HepG2 (cell line): ENCODE results near the gene TOR1B. TPM values are rescaled to one million over a fixed set of nuclear protein-coding genes. Genes with fewer than 3 reads are reported as not detected.

Experiments used
- ATAC-seq: fragments of 200-7000 bp; cut with Tn5 transposase; 3 replicates; pipeline ENCODE4 v1.9.1; 2020; ENCODE audit warnings: mild to moderate bottlenecking, moderate library complexity
- BruUV-seq: library from RNA; stranded (reverse); fragments of 400-500 nt; replicated peaks from 2 replicates; lab custom pipeline; 2021; lab: Mats Ljungman, UMichigan
- CTCF ChIA-PET: fragments of 300-600 bp; formaldehyde crosslinking; extraction: SDS; loops from one replicate; lab custom pipeline; 2021; ENCODE audit warnings: low total read pairs, inconsistent platforms, low intra/inter-chr PET ratio; lab: Yijun Ruan, JAX
- POLR2A ChIA-PET: fragments of 350-600 bp; sonication (Branson Sonifier 250); formaldehyde crosslinking; loops from one replicate; lab custom pipeline; 2020; ENCODE audit warnings: antibody characterized with exemption, inconsistent platforms; lab: Yijun Ruan, JAX
- DNase-seq: peaks from one replicate; pipeline ENCODE4 v3.0.0-alpha.2; 2015; ENCODE audit warnings: low spot score
- FAIRE-seq: peaks from 3 replicates; lab custom pipeline; 2011; peaks lifted over from hg19 to GRCh38; lab: Jason Lieb, UNC
- H2AFZ ChIP-seq: one replicate; pipeline ENCODE4 v1.6.1; 2011; ENCODE audit warnings: low read length, inconsistent platforms
- H3K27ac ChIP-seq: fragments of 300-600 bp; 3 replicates; pipeline ENCODE4 v1.8.0; 2011; ENCODE audit warnings: mixed run types, mild to moderate bottlenecking, mixed read lengths, low read length, inconsistent platforms; ENCODE audit not compliant: insufficient read depth; ENCODE audit errors: extremely low read length
- H3K27me3 ChIP-seq, 2 experiments: fragments of 200-600 bp in 1 of 2; 2 replicates in 1 of 2; 3 replicates in 1 of 2; pipeline versions ENCODE4 v1.6.0 to v1.8.0; 2011; ENCODE audit warnings: low read length in 2 of 2, mild to moderate bottlenecking in 2 of 2, moderate library complexity in 2 of 2, inconsistent platforms in 1 of 2; ENCODE audit not compliant: insufficient read depth in 2 of 2, control insufficient read depth in 1 of 2
- H3K36me3 ChIP-seq, 2 experiments: fragments of 200-600 bp in 1 of 2; replicated peaks in 1 of 2; 2 replicates in 1 of 2; 3 replicates in 1 of 2; pipeline versions ENCODE4 v1.5.1 to v1.8.0; 2011; ENCODE audit warnings: low read length in 2 of 2, inconsistent platforms in 1 of 2; ENCODE audit not compliant: insufficient read depth in 2 of 2, control insufficient read depth in 1 of 2
- H3K4me1 ChIP-seq: 2 replicates; pipeline ENCODE4 v1.5.1; 2012; ENCODE audit warnings: low read length, inconsistent platforms; ENCODE audit not compliant: insufficient read depth
- H3K4me2 ChIP-seq: 2 replicates; pipeline ENCODE4 v1.6.0; 2011; ENCODE audit warnings: low read depth, low read length, inconsistent platforms
- H3K4me3 ChIP-seq, 3 experiments: fragments of 200-600 bp in 1 of 3; sonication (generic), shearing (Covaris generic) in 1 of 3; replicated peaks in 1 of 3; 2 replicates each; pipeline ENCODE4 v1.5.1; 2011 to 2016; ENCODE audit warnings: low read length in 3 of 3, inconsistent platforms in 2 of 3, low read depth in 2 of 3, mild to moderate bottlenecking in 2 of 3, control low read depth in 1 of 3, mixed read lengths in 1 of 3; ENCODE audit not compliant: insufficient read depth in 1 of 3
- H3K79me2 ChIP-seq: one replicate; pipeline ENCODE4 v1.6.1; 2011; ENCODE audit warnings: low read length, inconsistent platforms; ENCODE audit not compliant: insufficient read depth
- H3K9ac ChIP-seq: 2 replicates; pipeline ENCODE4 v1.6.0; 2011; ENCODE audit warnings: mild to moderate bottlenecking, low read depth, low read length, inconsistent platforms; ENCODE audit not compliant: insufficient read depth
- H3K9me3 ChIP-seq: 2 replicates; pipeline ENCODE4 v1.5.1; 2012; ENCODE audit warnings: mild to moderate bottlenecking, low read length
- H4K20me1 ChIP-seq: 2 replicates; pipeline ENCODE4 v1.6.0; 2011; ENCODE audit warnings: inconsistent platforms, mild to moderate bottlenecking, low read length, moderate library complexity; ENCODE audit not compliant: insufficient read depth
- ARHGAP35 ChIP-seq: sonication (generic); formaldehyde crosslinking; IDR thresholded peaks from 2 replicates; pipeline ENCODE4 v1.9.0; 2022; ENCODE audit warnings: mild to moderate bottlenecking, inconsistent platforms, moderate library complexity, missing genetic modification reagents, borderline replicate concordance
- CENPT ChIP-seq: sonication (generic); formaldehyde crosslinking; IDR thresholded peaks from 2 replicates; pipeline ENCODE4 v1.8.0; 2022; ENCODE audit warnings: low read depth, mild to moderate bottlenecking, moderate library complexity, missing genetic modification reagents
- MAFG ChIP-seq: sonication (generic); formaldehyde crosslinking; IDR thresholded peaks from 2 replicates; pipeline ENCODE4 v1.5.1; 2020; ENCODE audit warnings: mild to moderate bottlenecking, missing genetic modification reagents
- NCOA5 ChIP-seq: sonication (generic); formaldehyde crosslinking; IDR thresholded peaks from 2 replicates; pipeline ENCODE4 v1.4.0; 2020; ENCODE audit warnings: missing genetic modification reagents
- NKX3-1 ChIP-seq: sonication (generic); formaldehyde crosslinking; IDR thresholded peaks from 2 replicates; pipeline ENCODE4 v1.5.0; 2020; ENCODE audit warnings: missing genetic modification reagents
- POLR2AphosphoS2 ChIP-seq: IDR thresholded peaks from 2 replicates; pipeline ENCODE4 v1.6.1; 2011; ENCODE audit warnings: low read depth, low read length, improper control_type of control experiment
- PRMT3 ChIP-seq: sonication (generic); formaldehyde crosslinking; IDR thresholded peaks from 2 replicates; pipeline ENCODE4 v1.8.1; 2022; ENCODE audit warnings: low read depth, mild to moderate bottlenecking, moderate library complexity, missing genetic modification reagents, borderline replicate concordance
- SRSF9 ChIP-seq: fragments of 200-400 bp; formaldehyde crosslinking; IDR thresholded peaks from 2 replicates; pipeline ENCODE4 v1.6.1; 2018; ENCODE audit warnings: borderline replicate concordance, mild to moderate bottlenecking, low read depth, low read length; ENCODE audit not compliant: insufficient read depth, poor library complexity, severe bottlenecking
- STAG1 ChIP-seq: sonication (generic); formaldehyde crosslinking; IDR thresholded peaks from 2 replicates; pipeline ENCODE4 v1.4.0; 2020; ENCODE audit warnings: missing genetic modification reagents
- ZNF512B ChIP-seq: sonication (generic); formaldehyde crosslinking; IDR thresholded peaks from 2 replicates; pipeline ENCODE4 v1.5.1; 2020; ENCODE audit warnings: missing genetic modification reagents, mild to moderate bottlenecking, borderline replicate concordance
- ZNF563 ChIP-seq: sonication (generic); formaldehyde crosslinking; IDR thresholded peaks from 2 replicates; pipeline ENCODE4 v1.8.0; 2022; ENCODE audit warnings: mild to moderate bottlenecking, moderate library complexity, missing genetic modification reagents
- WGBS: methylation state at CpG from one replicate; pipeline ENCODE4 v1.1.6; 2017; ENCODE audit warnings: low lambda C conversion rate; 5-methylcytosine and 5-hydroxymethylcytosine counted together
- in situ Hi-C: cut with HindIII; loops from 2 replicates; pipeline ENCODE4 v1.10.0; 2017; ENCODE audit warnings: low pct_unique_long_range_greater_than_20kb; ENCODE audit not compliant: extremely low pct_ligation_motif_present
- intact Hi-C: fragments of 100-400 bp; cut with micrococcal nuclease; formaldehyde crosslinking; loops from one replicate; pipeline ENCODE4 v1.10.0; 2022; ENCODE audit not compliant: unreplicated experiment
- polyA plus RNA-seq, 8 experiments: library from polyadenylated mRNA; depleted of rRNA in 3 of 8; stranded (reverse) in 7 of 8; unstranded in 1 of 8; fragments of >200 nt; fragmentation: Illumina TruSeq in 4 of 8; extraction: Trizol in 4 of 8; gene quantifications; 2 replicates each; pipeline versions ENCODE4 v1.2.1 to v1.2.3, GENCODE V29; 2011 to 2016; ENCODE audit warnings: low read depth in 4 of 8, missing spikeins in 1 of 8, mixed read lengths in 1 of 8; ENCODE audit not compliant: insufficient read depth in 1 of 8
- total RNA-seq, 5 experiments: library from RNA; depleted of rRNA; stranded (reverse); fragments of >200 nt; fragmentation: Illumina TruSeq; extraction: Trizol; gene quantifications; 2 replicates each; pipeline ENCODE4 v1.2.3, GENCODE V29; 2016; ENCODE audit warnings: low read depth in 1 of 5
- TF ChIP-seq, protein P1 (sequence below): sonication (generic); formaldehyde crosslinking; IDR thresholded peaks from 2 replicates; pipeline ENCODE4 v1.8.0; 2022; ENCODE audit warnings: missing genetic modification reagents, low read depth, mild to moderate bottlenecking, borderline replicate concordance
- TF ChIP-seq, protein P2 (sequence below): IDR thresholded peaks from 2 replicates; pipeline ENCODE4 v1.6.1; 2016
- TF ChIP-seq, protein P3 (sequence below): sonication (generic); formaldehyde crosslinking; IDR thresholded peaks from 2 replicates; pipeline ENCODE4 v1.4.0; 2020; ENCODE audit warnings: missing genetic modification reagents

TOR1B gene
- total and polyA plus RNA-seq, 2 of the 13 experiments (the other 11 are each of a cell fraction or from before 2014, with no cell fraction given): 18.1 to 21.3 TPM

- Histone ChIP-seq H3K36me3 (no peaks in the 10 kb centered on the region), H3K4me2 (no peak overlapping the region), H2AFZ (no peak overlapping the region), H3K9me3 (no peaks in the 10 kb centered on the region), H3K4me1 (peaks cover 4% of the 10 kb centered on the region; the same call in 1 of the 2 replicates), H3K4me3 (no peak overlapping the region), H3K27ac (no peak overlapping the region), H4K20me1 (no peaks in the 10 kb centered on the region), H3K79me2 (no peaks in the 10 kb centered on the region), H3K27me3 (peaks cover 3 to 24% of the 10 kb centered on the region in 2 experiments; a peak in 1 of 5 replicates), H3K9ac (no peak overlapping the region)
- BruUV-seq: no TSS peak
- WGBS: 0% methylated on average over 1 of the region's 1 CpG
- no peak for TF ChIP-seq SRSF9
- TF ChIP-seq, protein P1, sequence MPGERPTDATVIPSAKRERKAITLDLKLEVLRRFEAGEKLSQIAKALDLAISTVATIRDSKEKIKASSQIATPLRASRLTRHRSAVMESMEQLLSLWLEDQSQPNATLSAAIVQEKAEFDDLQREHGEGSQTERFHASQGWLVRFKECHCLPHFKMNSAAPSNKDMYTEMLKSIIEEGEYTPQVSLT (CRISPR knock-in tag): no peak
- no peak for TF ChIP-seq NCOA5 (CRISPR knock-in tag)
- no peak for TF ChIP-seq STAG1 (CRISPR knock-in tag)
- TF ChIP-seq, protein P2, sequence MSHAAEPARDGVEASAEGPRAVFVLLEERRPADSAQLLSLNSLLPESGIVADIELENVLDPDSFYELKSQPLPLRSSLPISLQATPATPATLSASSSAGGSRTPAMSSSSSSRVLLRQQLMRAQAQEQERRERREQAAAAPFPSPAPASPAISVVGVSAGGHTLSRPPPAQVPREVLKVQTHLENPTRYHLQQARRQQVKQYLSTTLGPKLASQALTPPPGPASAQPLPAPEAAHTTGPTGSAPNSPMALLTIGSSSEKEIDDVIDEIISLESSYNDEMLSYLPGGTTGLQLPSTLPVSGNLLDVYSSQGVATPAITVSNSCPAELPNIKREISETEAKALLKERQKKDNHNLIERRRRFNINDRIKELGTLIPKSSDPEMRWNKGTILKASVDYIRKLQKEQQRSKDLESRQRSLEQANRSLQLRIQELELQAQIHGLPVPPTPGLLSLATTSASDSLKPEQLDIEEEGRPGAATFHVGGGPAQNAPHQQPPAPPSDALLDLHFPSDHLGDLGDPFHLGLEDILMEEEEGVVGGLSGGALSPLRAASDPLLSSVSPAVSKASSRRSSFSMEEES (CRISPR knock-in tag): no peak
- no peak for TF ChIP-seq ZNF512B
- no peak for TF ChIP-seq NKX3-1 (CRISPR knock-in tag)
- no peak for TF ChIP-seq ARHGAP35
- no peak for TF ChIP-seq PRMT3 (CRISPR knock-in tag)
- TF ChIP-seq ZNF563: no peak
- TF ChIP-seq, protein P3, sequence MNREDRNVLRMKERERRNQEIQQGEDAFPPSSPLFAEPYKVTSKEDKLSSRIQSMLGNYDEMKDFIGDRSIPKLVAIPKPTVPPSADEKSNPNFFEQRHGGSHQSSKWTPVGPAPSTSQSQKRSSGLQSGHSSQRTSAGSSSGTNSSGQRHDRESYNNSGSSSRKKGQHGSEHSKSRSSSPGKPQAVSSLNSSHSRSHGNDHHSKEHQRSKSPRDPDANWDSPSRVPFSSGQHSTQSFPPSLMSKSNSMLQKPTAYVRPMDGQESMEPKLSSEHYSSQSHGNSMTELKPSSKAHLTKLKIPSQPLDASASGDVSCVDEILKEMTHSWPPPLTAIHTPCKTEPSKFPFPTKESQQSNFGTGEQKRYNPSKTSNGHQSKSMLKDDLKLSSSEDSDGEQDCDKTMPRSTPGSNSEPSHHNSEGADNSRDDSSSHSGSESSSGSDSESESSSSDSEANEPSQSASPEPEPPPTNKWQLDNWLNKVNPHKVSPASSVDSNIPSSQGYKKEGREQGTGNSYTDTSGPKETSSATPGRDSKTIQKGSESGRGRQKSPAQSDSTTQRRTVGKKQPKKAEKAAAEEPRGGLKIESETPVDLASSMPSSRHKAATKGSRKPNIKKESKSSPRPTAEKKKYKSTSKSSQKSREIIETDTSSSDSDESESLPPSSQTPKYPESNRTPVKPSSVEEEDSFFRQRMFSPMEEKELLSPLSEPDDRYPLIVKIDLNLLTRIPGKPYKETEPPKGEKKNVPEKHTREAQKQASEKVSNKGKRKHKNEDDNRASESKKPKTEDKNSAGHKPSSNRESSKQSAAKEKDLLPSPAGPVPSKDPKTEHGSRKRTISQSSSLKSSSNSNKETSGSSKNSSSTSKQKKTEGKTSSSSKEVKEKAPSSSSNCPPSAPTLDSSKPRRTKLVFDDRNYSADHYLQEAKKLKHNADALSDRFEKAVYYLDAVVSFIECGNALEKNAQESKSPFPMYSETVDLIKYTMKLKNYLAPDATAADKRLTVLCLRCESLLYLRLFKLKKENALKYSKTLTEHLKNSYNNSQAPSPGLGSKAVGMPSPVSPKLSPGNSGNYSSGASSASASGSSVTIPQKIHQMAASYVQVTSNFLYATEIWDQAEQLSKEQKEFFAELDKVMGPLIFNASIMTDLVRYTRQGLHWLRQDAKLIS (CRISPR knock-in tag): no peak
- no peak for TF ChIP-seq MAFG (CRISPR knock-in tag)
- no peak for TF ChIP-seq POLR2AphosphoS2
- no peak for TF ChIP-seq CENPT (CRISPR knock-in tag)
- ChIA-PET CTCF (interaction anchor here (0.7 kb wide), 1 partner anchor 48 kb away, joined by 3 read pairs; no protein-coding TSS in a partner anchor), POLR2A (no interaction called here)
- in situ Hi-C loops: loop anchor here (10.0 kb wide), 1 partner anchor 141 kb away; the partner anchor contains the start of gene ASB6
- DNase-seq (no peak), ATAC-seq (no peak), FAIRE-seq (no peak)
- intact Hi-C loops: no loop called here
These were observed 17.1 kb upstream of the TOR1B start for GRCh38 chr9:129785866-129786265.
